Brain pericyte (primary cell): ENCODE measurements around the gene UTF1.

Experiments
- DNase-seq: peaks from one replicate; pipeline ENCODE4 v3.0.0-alpha.2; 2012; ENCODE audit warnings: low read depth, low spot score

Gene UTF1

GRCh38 chr10:133246236-133246626 lies 16.2 kb downstream of the UTF1 start:
- no peak for DNase-seq

- DNase-seq = no peak
Observed at GRCh38 chr10:133247681-133248333, 17.8 kb downstream of the UTF1 start.

GRCh38 chr10:133248334-133248715 lies 18.3 kb downstream of the UTF1 start:
- DNase-seq = no peak

- DNase-seq = no peak
Observed at GRCh38 chr10:133249094-133249780, 19.2 kb downstream of the UTF1 start.

- DNase-seq = no peak
Observed at GRCh38 chr10:133249975-133250754, 20.1 kb downstream of the UTF1 start.

GRCh38 chr10:133251388-133252222 lies 21.6 kb downstream of the UTF1 start:
- DNase-seq = no peak

GRCh38 chr10:133252223-133252552 lies 22.2 kb downstream of the UTF1 start:
- DNase-seq = no peak

GRCh38 chr10:133253361-133253955 lies 23.4 kb downstream of the UTF1 start:
- no peak for DNase-seq

GRCh38 chr10:133254421-133255120 lies 24.6 kb downstream of the UTF1 start:
- no peak for DNase-seq

GRCh38 chr10:133255323-133255722 lies 25.3 kb downstream of the UTF1 start:
- DNase-seq = no peak

GRCh38 chr10:133257489-133258065 lies 27.6 kb downstream of the UTF1 start:
- no peak for DNase-seq

GRCh38 chr10:133258066-133258817 lies 28.2 kb downstream of the UTF1 start:
- no peak for DNase-seq

- peak; percentile 89 for DNase-seq
Observed at GRCh38 chr10:133258818-133259601, 29.0 kb downstream of the UTF1 start.

GRCh38 chr10:133259602-133259989 lies 29.6 kb downstream of the UTF1 start:
- DNase-seq = no peak

GRCh38 chr10:133260895-133261725 lies 31.1 kb downstream of the UTF1 start:
- DNase-seq = no peak

GRCh38 chr10:133261726-133262325 lies 31.8 kb downstream of the UTF1 start:
- no peak for DNase-seq

- DNase-seq = no peak
Observed at GRCh38 chr10:133262696-133263095, 32.7 kb downstream of the UTF1 start.

- DNase-seq = no peak
Observed at GRCh38 chr10:133263674-133264073, 33.7 kb downstream of the UTF1 start.
